ENCODE measurements around the gene FSD2. TPM values are rescaled to one million over a fixed set of nuclear protein-coding genes. Genes with fewer than 3 reads are reported as not detected.
A peak's percentile ranks its signal among the peaks of the same experiment; 100 is the strongest.

FSD2 gene
- total and polyA plus RNA-seq, 9 of the 15 experiments (the other 6 are each of a cell fraction or from before 2014, with no cell fraction given): 0.01 to 0.06 TPM; not detected in 7

GRCh38 chr15:82793737-82794136 lies 12.1 kb downstream of the FSD2 start:
- Histone ChIP-seq H3K27me3 (ENCODE audit: control insufficient read depth in 2 of 2, insufficient read depth in 2 of 2, low read length in 2 of 2) (no peaks in the 10 kb centered on the region; a peak in 4 of 5 replicates), H3K36me3 (ENCODE audit: control insufficient read depth, insufficient read depth, low read length) (no peaks in the 10 kb centered on the region), H3K4me2 (ENCODE audit: insufficient read depth, low read length) (no peak overlapping the region), H3K27ac (ENCODE audit: extremely low read depth, low read depth, low read length) (no peak overlapping the region), H2AFZ (ENCODE audit: low read depth, low read length) (no peak overlapping the region), H3K79me2 (ENCODE audit: control insufficient read depth, insufficient read depth, low read length) (no peaks in the 10 kb centered on the region), H3K9me1 (ENCODE audit: control insufficient read depth, insufficient read depth, low read length) (no peaks in the 10 kb centered on the region), H4K20me1 (replicated peaks; ENCODE audit: control insufficient read depth, insufficient read depth, low read length) (no peaks in the 10 kb centered on the region), H3K9me3 (replicated peaks; ENCODE audit: control insufficient read depth, insufficient read depth, low read depth, low read length) (no peaks in the 10 kb centered on the region), H3K4me3 (no peak overlapping the region), H3K4me1 (replicated peaks in 1 of 2; ENCODE audit: control insufficient read depth in 2 of 2, insufficient read depth in 2 of 2, low read length in 2 of 2) (peaks cover 0 to 9% of the 10 kb centered on the region in 2 experiments; a peak in 2 of 5 replicates), H3K9ac (ENCODE audit: insufficient read depth in 1 of 2, low read depth in 2 of 2, low read length in 2 of 2) (no peak overlapping the region)
- ATAC-seq: no peak
- POLR2A ChIA-PET: no interaction called here
- no peak for DNase-seq (ENCODE audit: extremely low read depth in 1 of 4, low spot score in 3 of 4)
- CTCF ChIA-PET (ENCODE audit: low intra/inter-chr PET ratio): no interaction called here
- intact Hi-C loops (cut with micrococcal nuclease) (no loop called here), in situ Hi-C loops (cut with MboI) (no loop called here)
- TF ChIP-seq RAD51 (IDR thresholded peaks at IDR 0.05; ENCODE audit: borderline replicate concordance, low read depth) (no peak), L3MBTL2 (IDR thresholded peaks at IDR 0.05) (no peak), SMAD4 (CRISPR knock-in tag; conservative IDR thresholded peaks at IDR 0.05) (no peak), GATAD2B (IDR thresholded peaks at IDR 0.05; ENCODE audit: borderline replicate concordance) (no peak), C11orf30 (IDR thresholded peaks at IDR 0.05; ENCODE audit: low read depth) (peak; percentile 41; the same call in 1 of the 2 replicates), ZNF511 (CRISPR knock-in tag; IDR thresholded peaks at IDR 0.05) (no peak), HOXB6 (CRISPR knock-in tag; IDR thresholded peaks at IDR 0.05; ENCODE audit: borderline replicate concordance) (no peak), IRF9 (tag; IDR thresholded peaks at IDR 0.05) (no peak), MAFG (tag; conservative IDR thresholded peaks at IDR 0.05) (0 out of 2 replicates have a peak, but pooled peaks have one; percentile 13), ZNF311 (CRISPR knock-in tag; IDR thresholded peaks at IDR 0.05) (no peak), GTF2A2 (tag; IDR thresholded peaks at IDR 0.05) (no peak), ZEB2 (IDR thresholded peaks at IDR 0.05) (no peak), ZNF316 (IDR thresholded peaks at IDR 0.05) (peak; percentile 83), RBM17 (IDR thresholded peaks at IDR 0.05; ENCODE audit: borderline replicate concordance, low read depth, low read length) (no peak), ERF (CRISPR knock-in tag; IDR thresholded peaks at IDR 0.05) (no peak), ZNF512 (tag; IDR thresholded peaks at IDR 0.05) (peak; percentile 34; the same call in 1 of the 2 replicates)
- no peak for FAIRE-seq
- no TSS peak for BruUV-seq (replicated peaks)
